HEK293 (cell line): ENCODE measurements around the gene SYNPO.

Source experiments
- CTCF ChIP-seq: fragments of 450-650 bp; formaldehyde crosslinking; IDR thresholded peaks from 2 replicates; pipeline ENCODE4 v1.5.1; 2016; ENCODE audit warnings: missing biosample characterization, missing genetic modification characterization
- OSR2 ChIP-seq: fragments of 450-650 bp; formaldehyde crosslinking; IDR thresholded peaks from 2 replicates; pipeline ENCODE4 v1.5.1; 2016; ENCODE audit warnings: missing biosample characterization, missing genetic modification characterization
- SP2 ChIP-seq: fragments of 450-650 bp; formaldehyde crosslinking; IDR thresholded peaks from 2 replicates; pipeline ENCODE4 v1.5.1; 2016; ENCODE audit warnings: missing biosample characterization, missing genetic modification characterization
- ZNF398 ChIP-seq: fragments of 450-650 bp; formaldehyde crosslinking; IDR thresholded peaks from 2 replicates; pipeline ENCODE4 v1.5.1; 2017; ENCODE audit warnings: missing biosample characterization, missing genetic modification characterization
- ZXDB ChIP-seq: fragments of 450-650 bp; formaldehyde crosslinking; IDR thresholded peaks from 2 replicates; pipeline ENCODE4 v1.5.1; 2016; ENCODE audit warnings: missing biosample characterization, missing genetic modification characterization

- TF ChIP-seq OSR2 (tag by site-specific recombination) (no peak), SP2 (tag by site-specific recombination) (no peak), CTCF (tag by site-specific recombination) (no peak), ZNF398 (tag by site-specific recombination) (no peak), ZXDB (no peak)
These were observed 14.4 kb upstream of the SYNPO start for GRCh38 chr5:150625831-150626746.
